NB4 (cell line): ENCODE data around the gene SAMD10.

Experiments
- POLR2A ChIP-seq: IDR thresholded peaks from 2 replicates; pipeline ENCODE4 v1.6.1; 2011; ENCODE audit warnings: mild to moderate bottlenecking; ENCODE audit not compliant: insufficient read length; ENCODE audit errors: extremely low read depth
- TF ChIP-seq, protein P1 (sequence below): IDR thresholded peaks from one replicate; pipeline ENCODE4 v1.5.1; 2012; ENCODE audit warnings: low read depth, low read length
- TF ChIP-seq, protein P2 (sequence below): IDR thresholded peaks from 2 replicates; pipeline ENCODE4 v1.6.1; 2011; ENCODE audit warnings: low read depth, low read length

DNA sequence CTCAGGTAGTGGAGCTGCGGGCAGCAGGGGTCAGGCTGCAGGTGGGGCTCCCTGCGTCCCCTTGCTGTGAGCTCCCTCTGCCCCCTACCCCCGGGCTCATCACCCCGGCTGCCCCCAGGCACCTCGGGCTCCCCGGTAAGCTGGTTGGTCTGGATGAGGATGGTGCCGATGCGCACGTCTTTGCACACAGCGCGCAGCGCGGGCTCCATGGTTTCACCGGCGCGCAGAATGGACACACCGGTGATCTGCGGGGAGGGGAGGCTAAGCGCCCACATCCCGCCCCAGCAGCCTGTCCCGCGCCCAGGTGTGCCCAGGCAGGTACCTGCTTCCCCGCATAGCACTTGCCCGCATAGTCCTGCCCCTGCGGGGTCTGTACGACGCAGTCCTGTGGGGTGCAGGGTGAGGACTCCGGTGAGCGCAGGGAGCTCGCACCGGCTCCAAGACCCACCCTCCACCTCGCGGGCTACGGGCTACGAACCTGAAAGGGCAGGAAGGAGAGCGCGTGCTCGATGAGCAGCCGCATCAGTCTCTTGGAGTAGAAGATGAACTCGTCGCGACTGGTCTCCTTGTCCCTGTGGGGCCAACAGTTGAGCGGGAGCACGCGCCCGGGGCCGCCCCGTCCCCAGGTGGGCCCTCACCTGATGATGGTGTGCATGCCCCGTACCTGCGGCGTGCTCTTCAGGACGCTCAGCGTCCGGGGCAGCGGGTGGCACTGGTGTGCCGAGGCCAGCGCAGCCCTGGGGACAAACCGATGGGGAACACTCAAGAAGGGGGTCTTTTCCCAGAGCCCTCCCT, 38.8 kb downstream of the SAMD10 start:
- TF ChIP-seq, protein P1, sequence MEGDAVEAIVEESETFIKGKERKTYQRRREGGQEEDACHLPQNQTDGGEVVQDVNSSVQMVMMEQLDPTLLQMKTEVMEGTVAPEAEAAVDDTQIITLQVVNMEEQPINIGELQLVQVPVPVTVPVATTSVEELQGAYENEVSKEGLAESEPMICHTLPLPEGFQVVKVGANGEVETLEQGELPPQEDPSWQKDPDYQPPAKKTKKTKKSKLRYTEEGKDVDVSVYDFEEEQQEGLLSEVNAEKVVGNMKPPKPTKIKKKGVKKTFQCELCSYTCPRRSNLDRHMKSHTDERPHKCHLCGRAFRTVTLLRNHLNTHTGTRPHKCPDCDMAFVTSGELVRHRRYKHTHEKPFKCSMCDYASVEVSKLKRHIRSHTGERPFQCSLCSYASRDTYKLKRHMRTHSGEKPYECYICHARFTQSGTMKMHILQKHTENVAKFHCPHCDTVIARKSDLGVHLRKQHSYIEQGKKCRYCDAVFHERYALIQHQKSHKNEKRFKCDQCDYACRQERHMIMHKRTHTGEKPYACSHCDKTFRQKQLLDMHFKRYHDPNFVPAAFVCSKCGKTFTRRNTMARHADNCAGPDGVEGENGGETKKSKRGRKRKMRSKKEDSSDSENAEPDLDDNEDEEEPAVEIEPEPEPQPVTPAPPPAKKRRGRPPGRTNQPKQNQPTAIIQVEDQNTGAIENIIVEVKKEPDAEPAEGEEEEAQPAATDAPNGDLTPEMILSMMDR: no peak
- no peak for TF ChIP-seq POLR2A
- TF ChIP-seq, protein P2, sequence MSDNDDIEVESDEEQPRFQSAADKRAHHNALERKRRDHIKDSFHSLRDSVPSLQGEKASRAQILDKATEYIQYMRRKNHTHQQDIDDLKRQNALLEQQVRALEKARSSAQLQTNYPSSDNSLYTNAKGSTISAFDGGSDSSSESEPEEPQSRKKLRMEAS: no peak
